ENCODE results near the gene C18orf32. TPM values are rescaled to one million over a fixed set of nuclear protein-coding genes. Genes with fewer than 3 reads are reported as not detected.

C18orf32 gene
- total and polyA plus RNA-seq, 2 of the 13 experiments (the other 11 are each of a cell fraction or from before 2014, with no cell fraction given) = 17.6 to 20.6 TPM

DNA sequence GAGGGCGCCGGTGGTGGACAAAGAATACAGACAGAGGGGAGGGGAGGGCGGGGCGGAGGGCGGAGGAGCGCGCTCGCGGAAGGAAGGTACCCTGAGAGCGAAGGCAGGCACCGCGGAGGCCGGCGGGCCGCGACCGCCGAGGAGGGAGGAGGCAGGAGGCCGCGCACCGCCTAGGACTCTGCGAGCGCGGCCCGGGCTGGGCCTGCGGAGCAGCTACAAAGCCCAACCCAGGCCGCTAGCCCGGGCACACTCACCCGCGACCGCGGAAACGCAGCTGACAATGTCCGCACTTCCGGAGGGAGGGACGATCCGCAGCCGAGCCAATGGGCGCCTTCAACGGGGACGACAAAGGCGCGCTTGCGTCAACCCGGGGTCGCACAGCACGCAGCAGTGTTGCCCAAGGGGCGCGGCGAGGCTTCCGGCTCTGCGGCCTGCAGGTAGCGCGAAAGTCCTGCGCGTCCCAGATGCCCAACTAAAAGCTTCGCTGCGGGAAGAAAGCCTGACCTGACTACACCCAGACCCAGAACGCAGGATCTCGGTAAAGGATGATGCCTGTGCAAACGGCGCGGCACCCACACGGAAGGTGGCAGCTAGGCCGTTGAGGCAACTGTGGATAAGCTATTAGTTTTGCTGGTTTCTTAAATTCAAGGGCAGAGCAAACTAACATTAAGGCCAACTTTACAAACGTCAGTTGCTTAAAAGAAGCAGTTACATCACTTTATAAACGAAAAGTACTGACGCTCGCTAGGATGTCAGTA lies at the start of gene C18orf32 (continued):
- TF ChIP-seq ZNF512 (CRISPR knock-in tag; IDR thresholded peaks at IDR 0.05) = no peak
- no peak for TF ChIP-seq AHR (CRISPR knock-in tag; IDR thresholded peaks at IDR 0.05)
- TF ChIP-seq SRF (IDR thresholded peaks at IDR 0.05; ENCODE audit: low read depth, low read length) = no peak
- TF ChIP-seq FLYWCH1 (CRISPR knock-in tag; IDR thresholded peaks at IDR 0.05) = no peak
- TF ChIP-seq SMAD3 (CRISPR knock-in tag; IDR thresholded peaks at IDR 0.05) = peak; percentile 48; the same call in 1 of the 2 replicates
- TF ChIP-seq GATAD1 (CRISPR knock-in tag; IDR thresholded peaks at IDR 0.05) = peak; percentile 91
- TF ChIP-seq, protein P1, sequence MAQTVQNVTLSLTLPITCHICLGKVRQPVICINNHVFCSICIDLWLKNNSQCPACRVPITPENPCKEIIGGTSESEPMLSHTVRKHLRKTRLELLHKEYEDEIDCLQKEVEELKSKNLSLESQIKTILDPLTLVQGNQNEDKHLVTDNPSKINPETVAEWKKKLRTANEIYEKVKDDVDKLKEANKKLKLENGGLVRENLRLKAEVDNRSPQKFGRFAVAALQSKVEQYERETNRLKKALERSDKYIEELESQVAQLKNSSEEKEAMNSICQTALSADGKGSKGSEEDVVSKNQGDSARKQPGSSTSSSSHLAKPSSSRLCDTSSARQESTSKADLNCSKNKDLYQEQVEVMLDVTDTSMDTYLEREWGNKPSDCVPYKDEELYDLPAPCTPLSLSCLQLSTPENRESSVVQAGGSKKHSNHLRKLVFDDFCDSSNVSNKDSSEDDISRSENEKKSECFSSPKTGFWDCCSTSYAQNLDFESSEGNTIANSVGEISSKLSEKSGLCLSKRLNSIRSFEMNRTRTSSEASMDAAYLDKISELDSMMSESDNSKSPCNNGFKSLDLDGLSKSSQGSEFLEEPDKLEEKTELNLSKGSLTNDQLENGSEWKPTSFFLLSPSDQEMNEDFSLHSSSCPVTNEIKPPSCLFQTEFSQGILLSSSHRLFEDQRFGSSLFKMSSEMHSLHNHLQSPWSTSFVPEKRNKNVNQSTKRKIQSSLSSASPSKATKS (CRISPR knock-in tag; IDR thresholded peaks at IDR 0.05) = no peak
- peak; percentile 10; the same call in 1 of the 2 replicates for TF ChIP-seq SOX13 (IDR thresholded peaks at IDR 0.05)
- peak in 1 of 2 experiments; percentile 57; a peak in 2 of 4 replicates for TF ChIP-seq SOX13 (CRISPR knock-in tag; conservative IDR thresholded peaks at IDR 0.05 in 1 of 2, IDR thresholded peaks at IDR 0.05 in 1 of 2)
- TF ChIP-seq FOXA3 (CRISPR knock-in tag; IDR thresholded peaks at IDR 0.05) = peak; percentile 73
- no peak for TF ChIP-seq GPBP1L1 (CRISPR knock-in tag; IDR thresholded peaks at IDR 0.05)
- TF ChIP-seq DNMT1 (CRISPR knock-in tag; IDR thresholded peaks at IDR 0.05) = peak; percentile 68; the same call in 1 of the 2 replicates
- TF ChIP-seq RFX1 (IDR thresholded peaks at IDR 0.05) = no peak
- no peak for TF ChIP-seq ZNF24 (IDR thresholded peaks at IDR 0.05)
- no peak for TF ChIP-seq ZNF564 (CRISPR knock-in tag; IDR thresholded peaks at IDR 0.05)
- peak; percentile 50 for TF ChIP-seq TEAD3 (CRISPR knock-in tag; optimal IDR thresholded peaks at IDR 0.05; ENCODE audit: borderline replicate concordance)
- TF ChIP-seq ZNF484 (CRISPR knock-in tag; IDR thresholded peaks at IDR 0.05; ENCODE audit: borderline replicate concordance, low read depth) = no peak
- TF ChIP-seq, protein P2, sequence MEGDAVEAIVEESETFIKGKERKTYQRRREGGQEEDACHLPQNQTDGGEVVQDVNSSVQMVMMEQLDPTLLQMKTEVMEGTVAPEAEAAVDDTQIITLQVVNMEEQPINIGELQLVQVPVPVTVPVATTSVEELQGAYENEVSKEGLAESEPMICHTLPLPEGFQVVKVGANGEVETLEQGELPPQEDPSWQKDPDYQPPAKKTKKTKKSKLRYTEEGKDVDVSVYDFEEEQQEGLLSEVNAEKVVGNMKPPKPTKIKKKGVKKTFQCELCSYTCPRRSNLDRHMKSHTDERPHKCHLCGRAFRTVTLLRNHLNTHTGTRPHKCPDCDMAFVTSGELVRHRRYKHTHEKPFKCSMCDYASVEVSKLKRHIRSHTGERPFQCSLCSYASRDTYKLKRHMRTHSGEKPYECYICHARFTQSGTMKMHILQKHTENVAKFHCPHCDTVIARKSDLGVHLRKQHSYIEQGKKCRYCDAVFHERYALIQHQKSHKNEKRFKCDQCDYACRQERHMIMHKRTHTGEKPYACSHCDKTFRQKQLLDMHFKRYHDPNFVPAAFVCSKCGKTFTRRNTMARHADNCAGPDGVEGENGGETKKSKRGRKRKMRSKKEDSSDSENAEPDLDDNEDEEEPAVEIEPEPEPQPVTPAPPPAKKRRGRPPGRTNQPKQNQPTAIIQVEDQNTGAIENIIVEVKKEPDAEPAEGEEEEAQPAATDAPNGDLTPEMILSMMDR (CRISPR knock-in tag; IDR thresholded peaks at IDR 0.05) = peak; percentile 46; the same call in 1 of the 2 replicates
- TF ChIP-seq JUN (CRISPR knock-in tag; IDR thresholded peaks at IDR 0.05) = peak; percentile 9; the same call in 1 of the 2 replicates
- TF ChIP-seq ZNF251 (CRISPR knock-in tag; IDR thresholded peaks at IDR 0.05) = 0 out of 2 replicates have a peak, but pooled peaks have one; percentile 75
- TF ChIP-seq ZNF75D (CRISPR knock-in tag; IDR thresholded peaks at IDR 0.05; ENCODE audit: borderline replicate concordance) = no peak
- no peak for TF ChIP-seq DPF2 (CRISPR knock-in tag; IDR thresholded peaks at IDR 0.05; ENCODE audit: borderline replicate concordance, low read depth)
- peak; percentile 85 for TF ChIP-seq ZNF350 (CRISPR knock-in tag; IDR thresholded peaks at IDR 0.05; ENCODE audit: borderline replicate concordance, low read depth)

Measured in HepG2 (cell line).